K562 (cell line): Measurements from ENCODE around the gene PTCH1. TPM values are rescaled to one million over a fixed set of nuclear protein-coding genes. Genes with fewer than 3 reads are reported as not detected.

ENCODE experiments used
- ATAC-seq: fragments of 200-7000 bp; cut with Tn5 transposase; 3 replicates; pipeline ENCODE4 v1.9.1; 2020; ENCODE audit warnings: moderate library complexity
- BruUV-seq: library from RNA; stranded (reverse); fragments of 400-500 nt; replicated peaks from 2 replicates; lab custom pipeline; 2021; lab: Mats Ljungman, UMichigan
- CTCF ChIA-PET: fragments of 300-600 bp; formaldehyde crosslinking; extraction: SDS; loops from one replicate; lab custom pipeline; 2021; ENCODE audit warnings: low intra/inter-chr PET ratio; lab: Yijun Ruan, JAX
- POLR2A ChIA-PET: fragments of 300-600, 350-650 bp; sonication (Branson Sonifier 250); formaldehyde crosslinking; extraction: SDS; loops from one replicate; lab custom pipeline; 2021; ENCODE audit warnings: antibody characterized with exemption, inconsistent platforms; lab: Yijun Ruan, JAX
- DNase-seq, 4 experiments: peaks; one replicate each; pipeline versions ENCODE4 v3.0.0 to v3.0.0-alpha.2; 2011 to 2018; ENCODE audit warnings: low spot score in 3 of 4, mixed read lengths in 3 of 4; ENCODE audit errors: extremely low read depth in 1 of 4
- FAIRE-seq: peaks from 2 replicates; lab custom pipeline; 2011; peaks lifted over from hg19 to GRCh38; lab: Jason Lieb, UNC
- H2AFZ ChIP-seq: 2 replicates; pipeline ENCODE4 v1.6.0; 2011; ENCODE audit warnings: low read depth, low read length, control low read depth, inconsistent platforms
- H3K27ac ChIP-seq: fragments of 200-600 bp; 3 replicates; pipeline ENCODE4 v1.8.0; 2011; ENCODE audit warnings: low read depth, mild to moderate bottlenecking, control low read depth, inconsistent platforms, low read length, moderate library complexity, mixed read lengths; ENCODE audit errors: extremely low read depth
- H3K27me3 ChIP-seq, 2 experiments: fragments of 300-600 bp in 1 of 2; 2 replicates in 1 of 2; 3 replicates in 1 of 2; pipeline versions ENCODE4 v1.6.0 to v1.8.0; 2011; ENCODE audit warnings: inconsistent platforms in 2 of 2, low read length in 2 of 2, mild to moderate bottlenecking in 1 of 2, mixed read lengths in 1 of 2, moderate library complexity in 1 of 2; ENCODE audit not compliant: control insufficient read depth in 2 of 2, insufficient read depth in 2 of 2
- H3K36me3 ChIP-seq: fragments of 300-600 bp; 3 replicates; pipeline ENCODE4 v1.8.0; 2011; ENCODE audit warnings: mild to moderate bottlenecking, low read length, inconsistent platforms; ENCODE audit not compliant: control insufficient read depth, insufficient read depth
- H3K4me1 ChIP-seq, 2 experiments: fragments of 200-600 bp in 1 of 2; replicated peaks in 1 of 2; 2 replicates in 1 of 2; 3 replicates in 1 of 2; pipeline versions ENCODE4 v1.5.1 to v1.8.0; 2011; ENCODE audit warnings: inconsistent platforms in 2 of 2, low read length in 2 of 2, mild to moderate bottlenecking in 1 of 2, mixed read lengths in 1 of 2, moderate library complexity in 1 of 2; ENCODE audit not compliant: control insufficient read depth in 2 of 2, insufficient read depth in 2 of 2
- H3K4me2 ChIP-seq: 2 replicates; pipeline ENCODE4 v1.6.1; 2011; ENCODE audit warnings: low read length, control low read depth, inconsistent platforms, mixed read lengths; ENCODE audit not compliant: insufficient read depth
- H3K4me3 ChIP-seq: fragments of 200-600 bp; sonication (generic), shearing (Covaris generic); 2 replicates; pipeline ENCODE4 v1.5.1; 2016; ENCODE audit warnings: control low read depth, inconsistent platforms
- H3K79me2 ChIP-seq: fragments of 200-600 bp; 3 replicates; pipeline ENCODE4 v1.8.0; 2011; ENCODE audit warnings: low read length, inconsistent platforms; ENCODE audit not compliant: control insufficient read depth, insufficient read depth
- H3K9ac ChIP-seq, 2 experiments: 2 replicates each; pipeline versions ENCODE4 v1.6.0 to v1.6.1; 2011; ENCODE audit warnings: low read depth in 2 of 2, low read length in 2 of 2, control low read depth in 1 of 2, inconsistent platforms in 1 of 2, mild to moderate bottlenecking in 1 of 2, mixed read lengths in 1 of 2; ENCODE audit not compliant: insufficient read depth in 1 of 2
- H3K9me1 ChIP-seq: one replicate; pipeline ENCODE4 v1.6.0; 2011; ENCODE audit warnings: inconsistent platforms, mild to moderate bottlenecking, low read length, moderate library complexity; ENCODE audit not compliant: control insufficient read depth, insufficient read depth
- H3K9me3 ChIP-seq: replicated peaks from 2 replicates; pipeline ENCODE4 v1.5.1; 2011; ENCODE audit warnings: low read depth, low read length, inconsistent platforms; ENCODE audit not compliant: control insufficient read depth, insufficient read depth
- H4K20me1 ChIP-seq: replicated peaks from 2 replicates; pipeline ENCODE4 v1.6.1; 2011; ENCODE audit warnings: low read length, inconsistent platforms, mixed read lengths; ENCODE audit not compliant: control insufficient read depth, insufficient read depth
- ERF ChIP-seq: fragments of 450-650 bp; formaldehyde crosslinking; IDR thresholded peaks from 2 replicates; pipeline ENCODE4 v1.4.0; 2020; ENCODE audit warnings: mild to moderate bottlenecking, mixed read lengths
- MBD1 ChIP-seq: fragments of 250-450 bp; sonication (Bioruptor Pico); IDR thresholded peaks from 2 replicates; pipeline ENCODE4 v1.8.0; 2022; ENCODE audit warnings: inconsistent platforms
- MYBL2 ChIP-seq, 2 experiments: fragments of 450-650 bp in 1 of 2; sonication (generic) in 1 of 2; formaldehyde crosslinking in 1 of 2; IDR thresholded peaks; 2 replicates each; pipeline versions ENCODE4 v1.6.1 to v1.8.1; 2017 to 2022; ENCODE audit warnings: borderline replicate concordance in 1 of 2, inconsistent platforms in 1 of 2, low read depth in 1 of 2, mild to moderate bottlenecking in 1 of 2, missing genetic modification reagents in 1 of 2, moderate library complexity in 1 of 2
- NELFE ChIP-seq: IDR thresholded peaks from 2 replicates; pipeline ENCODE4 v1.6.1; 2011; ENCODE audit warnings: mild to moderate bottlenecking; ENCODE audit not compliant: insufficient read depth, insufficient read length
- POLR2AphosphoS5 ChIP-seq: IDR thresholded peaks from 2 replicates; pipeline ENCODE4 v1.6.1; 2011; ENCODE audit warnings: mild to moderate bottlenecking, low read depth, low read length, moderate library complexity; ENCODE audit not compliant: control insufficient read depth, insufficient read depth
- POLR3A ChIP-seq: IDR thresholded peaks from 2 replicates; pipeline ENCODE4 v1.6.1; 2011; ENCODE audit warnings: borderline replicate concordance, mild to moderate bottlenecking, moderate library complexity; ENCODE audit not compliant: insufficient read length, insufficient read depth; ENCODE audit errors: extremely low read depth
- SAFB ChIP-seq: fragments of 200-400 bp; formaldehyde crosslinking; IDR thresholded peaks from 2 replicates; pipeline ENCODE4 v1.6.1; 2017; ENCODE audit warnings: low read depth, low read length, borderline replicate concordance
- SMARCA5 ChIP-seq: fragments of 450-650 bp; IDR thresholded peaks from 2 replicates; pipeline ENCODE4 v1.6.1; 2016
- SREBF2 ChIP-seq: sonication (generic); formaldehyde crosslinking; IDR thresholded peaks from 2 replicates; pipeline ENCODE4 v1.4.0; 2020; ENCODE audit warnings: mild to moderate bottlenecking, missing genetic modification reagents
- TCF7 ChIP-seq: sonication (generic); IDR thresholded peaks from 2 replicates; pipeline ENCODE4 v1.6.1; 2016; ENCODE audit warnings: antibody characterized with exemption, borderline replicate concordance
- ZNF408 ChIP-seq: fragments of 250-450 bp; sonication (Bioruptor Pico); IDR thresholded peaks from 2 replicates; pipeline ENCODE4 v1.4.0; 2020; ENCODE audit warnings: low read depth, mild to moderate bottlenecking, moderate library complexity
- ZNF561 ChIP-seq: fragments of 450-650 bp; formaldehyde crosslinking; conservative IDR thresholded peaks from 2 replicates; pipeline ENCODE4 v1.4.0; 2020; ENCODE audit warnings: mild to moderate bottlenecking, moderate library complexity
- ZNF830 ChIP-seq: fragments of 250-450 bp; sonication (Bioruptor Pico); IDR thresholded peaks from 2 replicates; pipeline ENCODE4 v1.5.0; 2021; ENCODE audit warnings: mild to moderate bottlenecking
- WGBS: fragments of 100-300 bp; shearing (Covaris generic); methylation state at CpG from one replicate; pipeline ENCODE4 v1.1.6; 2016; ENCODE audit warnings: low coverage, mixed read lengths; ENCODE audit not compliant: insufficient coverage; ENCODE audit errors: missing lambda C conversion rate; 5-methylcytosine and 5-hydroxymethylcytosine counted together
- in situ Hi-C: fragments of 300-500 bp; cut with MboI; formaldehyde crosslinking; loops from 4 replicates; pipeline ENCODE4 v1.15.0; 2018; ENCODE audit warnings: inconsistent platforms, mixed read lengths
- intact Hi-C: fragments of 100-400 bp; cut with micrococcal nuclease; formaldehyde crosslinking; loops from 2 replicates; pipeline ENCODE4 v1.14.2; 2022
- polyA plus RNA-seq, 8 experiments: library from polyadenylated mRNA; depleted of rRNA in 4 of 8; stranded (reverse) in 5 of 8; unstranded in 3 of 8; fragments of >200 nt; fragmentation: Nextera tagmentation in 2 of 8; fragmentation: Illumina TruSeq in 1 of 8; extraction: Ambion mirVana in 2 of 8; extraction: Trizol in 1 of 8; gene quantifications; 2 replicates each; pipeline versions ENCODE4 v1.2.1 to v1.2.3, GENCODE V29; 2011 to 2014; ENCODE audit warnings: inconsistent platforms in 1 of 8, missing spikeins in 1 of 8
- total RNA-seq, 7 experiments: library from RNA; depleted of rRNA in 6 of 7; stranded (reverse); fragments of >200 nt in 6 of 7; fragmentation: Illumina TruSeq in 2 of 7; extraction: Trizol in 2 of 7; gene quantifications; 2 replicates each; pipeline versions ENCODE4 v1.2.1 to v1.2.3, GENCODE V29; 2011 to 2021; ENCODE audit warnings: low replicate concordance in 1 of 7

Gene PTCH1
- total and polyA plus RNA-seq, 9 of the 15 experiments (the other 6 are each of a cell fraction or from before 2014, with no cell fraction given), result 0.70 to 9.9 (median 3.8) TPM

GRCh38 chr9:95457769-95458168 is 59.0 kb downstream of the PTCH1 start (continued):
- TF ChIP-seq POLR2AphosphoS5 (no peak), ZNF561 (CRISPR knock-in tag) (no peak)
- TF ChIP-seq, all 486 proteins: peak for 0

- Histone ChIP-seq H3K9ac (no peak overlapping the region), H3K27me3 (no peaks in the 10 kb centered on the region), H3K9me3 (no peaks in the 10 kb centered on the region), H3K4me3 (no peak overlapping the region), H3K4me1 (peaks cover 4 to 7% of the 10 kb centered on the region in 2 experiments; a peak in 2 of 5 replicates), H4K20me1 (no peaks in the 10 kb centered on the region), H3K27ac (no peak overlapping the region), H3K79me2 (no peaks in the 10 kb centered on the region), H3K4me2 (no peak overlapping the region), H2AFZ (no peak overlapping the region), H3K9me1 (no peaks in the 10 kb centered on the region), H3K36me3 (peaks cover 73% of the 10 kb centered on the region; the same call in 2 of the 3 replicates)
- intact Hi-C loops, result no loop called here
- FAIRE-seq, result no peak
- BruUV-seq, result no TSS peak
- WGBS, result 78% methylated on average over 9 of the region's 9 CpGs
- POLR2A ChIA-PET, result no interaction called here
- CTCF ChIA-PET, result no interaction called here
- no peak for ATAC-seq
- TF ChIP-seq MYBL2 (IDR thresholded peaks at IDR 0.05; ENCODE audit: low read depth) (no peak), MYBL2 (CRISPR knock-in tag; IDR thresholded peaks at IDR 0.05; ENCODE audit: borderline replicate concordance) (no peak), ERF (CRISPR knock-in tag) (no peak), MBD1 (CRISPR knock-in tag) (no peak), NELFE (no peak), SAFB (no peak), POLR3A (no peak), ZNF408 (no peak), SREBF2 (CRISPR knock-in tag) (no peak), ZNF830 (CRISPR knock-in tag) (no peak), SMARCA5 (no peak), TCF7 (no peak)
- in situ Hi-C loops, result no loop called here
- no peak for DNase-seq
Measured at GRCh38 chr9:95455714-95456113, 61.1 kb downstream of the PTCH1 start.
